Activated CD8-positive, alpha-beta T cell treated with anti-CD3 and anti-CD28 coated beads, Interleukin-2, amount 10 ng/mL, durations not matched to agents 7 days and 5 days (primary cell): ENCODE data around the gene ECI2. TPM values are rescaled to one million over a fixed set of nuclear protein-coding genes. Genes with fewer than 3 reads are reported as not detected.
"Not testable (repeated sequence)": the region's sequence is repeated elsewhere in the genome, so short reads cannot be mapped to it uniquely, and the experiment has no call there.

Experiments used
- ATAC-seq: fragments of 150-1000 bp; cut with Tn5 transposase; one replicate; pipeline ENCODE4 v1.10.0; 2021; ENCODE audit warnings: moderate library complexity
- CTCF ChIA-PET: fragments of 350-600 bp; sonication (Branson Sonifier 250); formaldehyde crosslinking; loops from one replicate; lab custom pipeline; 2021; ENCODE audit warnings: antibody characterized with exemption; lab: Charles Lee
- POLR2A ChIA-PET: fragments of 350-600 bp; sonication (Branson Sonifier 250); formaldehyde crosslinking; loops from one replicate; lab custom pipeline; 2021; ENCODE audit warnings: antibody characterized with exemption; lab: Charles Lee
- DNase-seq: peaks from one replicate; pipeline ENCODE4 v3.0.0-alpha.2; 2020
- H3K27ac Mint-ChIP-seq: one replicate; pipeline ENCODE4 v1.8.0; 2021; ENCODE audit warnings: mild to moderate bottlenecking, mixed read lengths
- H3K27me3 Mint-ChIP-seq: one replicate; pipeline ENCODE4 v1.8.0; 2021; ENCODE audit warnings: low read depth, mixed read lengths
- H3K36me3 Mint-ChIP-seq: one replicate; pipeline ENCODE4 v1.8.0; 2021; ENCODE audit warnings: low read depth, mixed read lengths
- H3K4me1 Mint-ChIP-seq: one replicate; pipeline ENCODE4 v1.8.0; 2021; ENCODE audit warnings: low read depth, mixed read lengths
- H3K4me3 Mint-ChIP-seq: one replicate; pipeline ENCODE4 v1.8.0; 2021; ENCODE audit warnings: mild to moderate bottlenecking, mixed read lengths
- H3K9me3 Mint-ChIP-seq: one replicate; pipeline ENCODE4 v1.8.0; 2022; ENCODE audit warnings: mixed read lengths; ENCODE audit not compliant: insufficient read depth
- total RNA-seq, 2 experiments: library from RNA; stranded (reverse); gene quantifications; one replicate each; pipeline ENCODE4 v1.2.3, GENCODE V29; 2021

ECI2 gene
- total RNA-seq, 2 experiments from 2014 or later = 41.1 to 42.0 TPM

DNA sequence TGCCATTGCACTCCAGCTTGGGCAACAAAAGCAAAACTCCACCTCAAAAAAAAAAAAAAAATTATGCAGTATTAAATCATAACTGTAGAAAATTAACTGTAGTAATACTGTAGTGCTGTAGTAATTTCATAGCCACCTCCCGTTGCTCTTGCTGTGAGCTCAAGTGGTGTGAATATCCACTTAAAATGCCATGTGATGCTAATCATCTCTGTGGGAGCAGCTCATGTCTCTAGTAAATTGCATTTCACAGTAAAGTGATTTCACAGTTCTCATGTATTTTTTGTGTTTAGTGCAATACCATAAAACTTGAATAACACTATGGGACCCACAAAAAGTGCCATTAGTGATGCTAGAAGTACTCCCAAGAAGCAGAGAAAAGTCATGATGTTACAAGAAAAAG, 42.1 kb downstream of the ECI2 start:
- Mint-ChIP-seq H3K4me1 (no peaks in the 10 kb centered on the region), H3K4me3 (no peak overlapping the region), H3K27ac (no peak overlapping the region), H3K36me3 (no peaks in the 10 kb centered on the region), H3K27me3 (peaks cover 2% of the 10 kb centered on the region), H3K9me3 (no peaks in the 10 kb centered on the region)
- no peak for DNase-seq
- ChIA-PET POLR2A (no interaction called here), CTCF (no interaction called here)
- ATAC-seq = no peak

DNA sequence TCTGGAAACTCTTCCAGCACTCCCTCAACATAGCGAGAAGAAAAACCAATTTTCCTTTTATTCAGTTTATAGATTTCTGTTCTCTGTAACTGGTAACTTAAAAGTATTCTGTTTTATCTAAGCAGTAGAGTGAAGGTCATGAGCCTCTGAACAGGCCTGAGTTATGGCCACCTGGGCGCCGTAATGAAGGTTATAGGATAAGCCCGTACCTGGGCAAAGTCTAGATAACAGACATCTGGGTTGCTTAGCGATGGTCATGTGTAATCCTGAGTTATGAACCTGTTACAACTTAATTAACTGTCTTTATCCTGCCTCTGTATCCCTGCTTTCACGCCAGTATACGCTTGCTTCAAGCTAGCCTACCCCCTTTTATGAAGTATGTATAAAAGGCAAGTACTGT, 43.4 kb downstream of the ECI2 start:
- ATAC-seq (no peak), DNase-seq (no peak)
- H3K4me3 Mint-ChIP-seq = no peak overlapping the region
- H3K27me3 Mint-ChIP-seq = peaks cover 2% of the 10 kb centered on the region
- ChIA-PET CTCF (no interaction called here), POLR2A (no interaction called here)
- H3K9me3 Mint-ChIP-seq = no peaks in the 10 kb centered on the region
- no peaks in the 10 kb centered on the region for H3K4me1 Mint-ChIP-seq
- no peak overlapping the region for H3K27ac Mint-ChIP-seq
- no peaks in the 10 kb centered on the region for H3K36me3 Mint-ChIP-seq

DNA sequence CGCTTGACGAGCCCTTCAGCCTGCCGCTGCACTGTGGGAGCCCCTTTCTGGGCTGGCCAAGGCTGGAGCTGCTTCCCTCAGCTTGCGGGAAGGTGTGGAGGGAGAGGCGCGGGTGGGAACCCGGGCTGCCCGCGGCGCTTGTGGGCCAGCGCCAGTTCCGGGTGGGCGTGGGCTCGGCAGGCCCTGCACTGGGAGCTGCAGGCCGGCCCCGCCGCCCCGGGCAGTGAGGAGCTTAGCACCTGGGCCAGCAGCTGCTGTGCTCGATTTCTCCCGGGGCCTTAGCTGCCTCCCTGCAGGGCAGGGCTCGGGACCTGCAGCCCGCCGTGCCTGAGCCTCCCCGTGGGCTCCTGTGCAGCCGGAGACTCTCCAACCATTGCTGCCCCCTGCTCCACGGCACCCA, 45.3 kb downstream of the ECI2 start:
- DNase-seq, H3K4me1 Mint-ChIP-seq, POLR2A ChIA-PET, H3K36me3 Mint-ChIP-seq, H3K9me3 Mint-ChIP-seq, H3K4me3 Mint-ChIP-seq, H3K27ac Mint-ChIP-seq, H3K27me3 Mint-ChIP-seq, ATAC-seq: not testable (repeated sequence)
- CTCF ChIA-PET = interaction anchor here (1.3 kb wide), 1 partner anchor 31 kb away, joined by 4 read pairs; no protein-coding TSS in a partner anchor

DNA sequence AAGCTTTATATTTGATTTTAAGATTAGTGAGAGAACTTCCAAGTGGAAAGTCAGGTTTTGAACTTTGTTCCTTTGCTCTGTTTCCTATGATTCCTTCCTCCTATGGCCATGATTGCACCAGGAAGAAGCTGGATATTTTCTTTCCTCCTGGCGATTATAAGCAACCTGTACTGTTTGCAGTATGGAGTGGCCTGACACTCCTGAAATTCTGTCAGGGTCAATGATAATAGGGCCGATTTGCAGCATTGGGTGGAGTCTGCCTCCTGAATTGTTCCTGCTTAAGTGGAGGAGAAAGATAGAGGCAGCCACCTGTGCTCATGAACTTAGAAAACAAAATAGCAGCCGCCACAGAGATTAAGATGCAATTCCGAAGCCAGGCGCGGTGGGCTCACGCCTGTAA, 46.7 kb downstream of the ECI2 start:
- no peak overlapping the region for H3K27ac Mint-ChIP-seq
- POLR2A ChIA-PET = no interaction called here
- no peak overlapping the region for H3K4me3 Mint-ChIP-seq
- no peaks in the 10 kb centered on the region for H3K4me1 Mint-ChIP-seq
- ATAC-seq (no peak), DNase-seq (no peak)
- no peaks in the 10 kb centered on the region for H3K9me3 Mint-ChIP-seq
- CTCF ChIA-PET = no interaction called here
- no peaks in the 10 kb centered on the region for H3K27me3 Mint-ChIP-seq
- no peaks in the 10 kb centered on the region for H3K36me3 Mint-ChIP-seq

DNA sequence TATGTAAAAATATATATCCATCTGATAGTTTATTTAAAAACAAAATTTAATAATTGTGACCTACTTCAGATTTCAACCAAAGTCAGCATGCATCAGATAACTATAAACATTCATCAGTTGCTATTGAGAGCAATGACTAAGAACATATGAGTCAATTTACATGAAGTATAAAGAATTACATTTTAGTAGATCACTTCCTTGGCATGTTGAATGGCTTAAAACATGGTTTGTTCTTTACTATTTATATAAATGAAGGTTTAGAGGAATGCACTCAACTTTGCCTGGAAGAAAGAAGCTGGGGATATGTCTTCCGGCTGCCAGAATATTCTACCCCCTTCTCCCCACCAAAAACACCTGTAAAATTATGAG, 50.1 kb downstream of the ECI2 start:
- H3K36me3 Mint-ChIP-seq = no peaks in the 10 kb centered on the region
- peaks cover 2% of the 10 kb centered on the region for H3K27me3 Mint-ChIP-seq
- POLR2A ChIA-PET = no interaction called here
- H3K4me3 Mint-ChIP-seq = no peak overlapping the region
- DNase-seq (no peak), ATAC-seq (no peak)
- H3K27ac Mint-ChIP-seq = no peak overlapping the region
- H3K4me1 Mint-ChIP-seq = no peaks in the 10 kb centered on the region
- CTCF ChIA-PET = no interaction called here
- H3K9me3 Mint-ChIP-seq = no peaks in the 10 kb centered on the region

DNA sequence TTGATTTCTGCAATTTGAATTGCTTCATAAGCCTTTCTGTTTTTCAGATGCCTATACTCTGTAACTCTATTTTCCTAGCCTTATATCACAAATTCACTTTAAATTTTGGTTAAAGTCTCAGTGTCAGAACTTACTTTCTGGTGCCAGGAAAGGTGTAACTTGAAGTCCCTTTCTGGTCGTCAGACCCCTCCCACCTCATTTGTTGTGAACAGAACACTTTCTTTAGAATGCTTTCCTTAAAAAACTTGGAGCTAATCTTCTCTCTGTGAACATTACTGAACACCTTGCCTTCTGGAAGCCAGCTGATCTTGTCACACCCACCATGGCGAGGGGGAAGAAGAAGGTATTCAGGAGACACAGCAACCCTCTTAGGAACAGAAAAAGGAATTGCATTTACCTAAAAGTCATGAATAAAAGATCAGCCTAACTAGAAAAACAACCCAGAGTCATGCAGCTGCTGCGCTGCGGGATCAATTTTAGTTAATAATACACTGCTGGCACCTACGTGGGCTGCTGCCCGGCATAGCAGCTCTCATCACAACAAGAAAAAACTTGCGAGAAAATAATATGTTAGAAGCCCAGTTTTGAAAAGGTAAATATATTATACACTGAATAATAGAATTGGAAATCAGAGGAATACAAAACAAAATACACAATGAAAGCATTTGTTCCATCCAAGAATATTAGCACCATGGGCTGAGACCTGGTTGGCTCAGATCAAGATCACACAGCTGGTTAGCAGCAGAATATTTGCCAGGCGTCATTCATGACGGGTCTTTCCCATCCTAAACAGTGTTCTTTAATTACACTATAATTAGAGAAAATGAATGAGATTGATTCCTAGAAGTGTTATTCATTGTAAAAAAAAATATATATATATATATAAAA, 50.7 kb downstream of the ECI2 start:
- ATAC-seq (no peak), DNase-seq (no peak)
- H3K36me3 Mint-ChIP-seq = no peaks in the 10 kb centered on the region
- CTCF ChIA-PET = no interaction called here
- no peaks in the 10 kb centered on the region for H3K4me1 Mint-ChIP-seq
- POLR2A ChIA-PET = no interaction called here
- H3K9me3 Mint-ChIP-seq = no peaks in the 10 kb centered on the region
- H3K27me3 Mint-ChIP-seq = peaks cover 4% of the 10 kb centered on the region
- no peak overlapping the region for H3K27ac Mint-ChIP-seq
- H3K4me3 Mint-ChIP-seq = no peak overlapping the region

DNA sequence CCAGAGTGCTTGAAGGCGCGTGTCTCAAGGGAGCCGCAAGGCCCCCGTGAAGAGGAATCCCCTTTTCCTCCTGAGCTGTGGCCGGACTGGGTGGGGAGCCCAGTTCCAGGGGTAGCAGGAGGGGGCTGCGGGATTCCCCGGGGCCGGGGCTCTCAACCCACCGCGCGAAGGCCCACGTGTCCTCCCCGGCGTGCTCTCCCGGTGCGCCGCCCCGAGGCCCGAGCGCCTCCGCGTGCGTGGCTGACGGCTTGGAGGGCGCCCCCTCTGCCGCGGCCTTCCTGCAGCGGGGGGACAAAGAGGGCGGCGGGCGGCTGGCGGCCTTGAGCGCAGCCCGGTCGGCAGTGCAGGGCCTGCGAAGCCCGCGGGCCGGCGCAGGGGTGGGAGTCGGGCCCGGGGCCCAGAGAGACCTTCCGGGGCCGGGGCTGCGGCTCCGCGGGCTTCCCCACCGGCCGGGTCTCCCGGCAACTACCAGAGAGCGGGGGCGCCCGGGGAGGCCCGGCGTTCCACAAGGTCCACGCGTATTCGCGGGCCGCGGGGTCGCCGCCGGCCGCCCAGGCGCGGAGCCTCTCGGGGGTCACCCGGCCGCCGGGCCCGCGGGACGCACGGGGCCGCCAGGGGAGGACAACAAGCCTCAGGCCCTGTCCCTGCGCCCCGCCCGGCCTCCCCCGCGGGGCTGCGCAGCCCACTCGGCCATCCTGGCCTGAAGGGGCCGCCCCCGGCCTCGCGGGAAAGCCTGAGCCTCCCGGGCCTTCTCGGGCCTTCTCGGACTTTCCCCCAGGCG, 56.5 kb downstream of the ECI2 start, which contains the start of gene FAM217A:
FAM217A (minus strand) TSS at position 447 of the 781 bp plus-strand sequence. CDS start 1,723 bp downstream, outside the sequence.
- ChIA-PET POLR2A (no interaction called here), CTCF (no interaction called here)
- H3K27ac Mint-ChIP-seq = no peak within 1 kb of the TSS
- ATAC-seq (no peak), DNase-seq (no peak)
- H3K9me3 Mint-ChIP-seq = no peaks in the 10 kb centered on the region
- no peak within 1 kb of the TSS for H3K4me3 Mint-ChIP-seq
- H3K27me3 Mint-ChIP-seq = peaks cover 10% of the 10 kb centered on the region
- H3K4me1 Mint-ChIP-seq = no peaks in the 10 kb centered on the region
- H3K36me3 Mint-ChIP-seq = no peaks in the 10 kb centered on the region

DNA sequence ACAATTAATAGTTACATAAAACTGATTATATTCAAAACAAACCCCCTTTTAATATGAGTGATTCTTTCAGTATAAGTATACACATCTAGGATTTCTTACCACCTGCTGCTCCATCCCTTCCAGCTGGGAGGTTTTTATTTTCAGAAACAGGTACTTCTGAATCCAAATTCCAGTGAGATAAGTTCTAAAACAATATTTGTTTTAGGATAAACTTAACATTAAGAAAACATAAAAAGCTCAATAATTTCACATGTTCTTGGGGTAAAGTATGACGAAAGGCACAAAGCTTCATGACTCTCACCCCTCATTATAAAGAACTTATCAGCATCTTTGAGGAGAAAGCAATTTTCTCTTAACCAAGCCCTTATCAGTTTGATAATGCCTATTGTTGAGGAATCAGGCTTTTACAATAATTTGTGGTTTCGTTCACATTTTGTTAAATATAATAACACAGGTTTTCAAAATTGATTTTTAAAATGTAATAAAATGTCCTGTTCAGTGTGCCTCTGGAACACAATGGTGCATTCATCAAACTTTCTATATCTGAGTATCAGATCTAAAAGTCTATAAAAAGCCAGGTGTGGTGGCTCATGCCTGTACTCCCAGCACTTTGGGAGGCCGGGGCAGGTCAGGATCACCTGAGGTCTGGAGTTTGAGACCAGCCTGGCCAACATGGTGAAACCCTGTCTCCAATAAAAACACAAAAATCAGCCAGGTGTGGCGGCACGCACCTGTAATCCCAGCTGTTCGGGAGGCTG, 60.7 kb downstream of the ECI2 start:
- ChIA-PET POLR2A (no interaction called here), CTCF (no interaction called here)
- Mint-ChIP-seq H3K27ac (no peak overlapping the region), H3K27me3 (peaks cover 8% of the 10 kb centered on the region), H3K4me3 (no peak overlapping the region), H3K36me3 (no peaks in the 10 kb centered on the region), H3K9me3 (no peaks in the 10 kb centered on the region), H3K4me1 (no peaks in the 10 kb centered on the region)
- no peak for ATAC-seq
- no peak for DNase-seq

DNA sequence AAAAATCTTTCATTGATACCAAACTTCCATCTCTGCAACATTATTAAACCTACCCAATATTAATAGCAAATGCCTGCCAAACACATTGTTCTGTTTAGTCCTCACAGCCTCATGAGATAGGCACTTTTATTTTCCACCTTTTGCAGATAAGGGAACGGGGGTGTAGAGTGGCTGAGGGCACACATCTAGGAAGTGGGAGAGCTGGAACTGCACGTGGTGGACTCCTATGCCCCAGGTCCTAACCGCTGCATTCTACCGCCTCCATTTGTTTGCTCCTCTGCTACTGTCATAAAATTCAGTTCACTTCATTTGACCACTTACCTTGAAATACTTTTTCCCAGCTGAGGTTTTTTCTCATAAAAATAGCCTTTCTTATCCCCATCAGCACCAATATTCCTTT, 64.0 kb downstream of the ECI2 start:
- Mint-ChIP-seq H3K9me3 (no peaks in the 10 kb centered on the region), H3K4me1 (no peaks in the 10 kb centered on the region), H3K4me3 (no peak overlapping the region), H3K27me3 (peaks cover 9% of the 10 kb centered on the region), H3K36me3 (no peaks in the 10 kb centered on the region), H3K27ac (no peak overlapping the region)
- no peak for DNase-seq
- no peak for ATAC-seq
- POLR2A ChIA-PET = no interaction called here
- CTCF ChIA-PET = interaction anchor here (0.7 kb wide), 1 partner anchor 16 kb away, joined by 3 read pairs; no protein-coding TSS in a partner anchor

DNA sequence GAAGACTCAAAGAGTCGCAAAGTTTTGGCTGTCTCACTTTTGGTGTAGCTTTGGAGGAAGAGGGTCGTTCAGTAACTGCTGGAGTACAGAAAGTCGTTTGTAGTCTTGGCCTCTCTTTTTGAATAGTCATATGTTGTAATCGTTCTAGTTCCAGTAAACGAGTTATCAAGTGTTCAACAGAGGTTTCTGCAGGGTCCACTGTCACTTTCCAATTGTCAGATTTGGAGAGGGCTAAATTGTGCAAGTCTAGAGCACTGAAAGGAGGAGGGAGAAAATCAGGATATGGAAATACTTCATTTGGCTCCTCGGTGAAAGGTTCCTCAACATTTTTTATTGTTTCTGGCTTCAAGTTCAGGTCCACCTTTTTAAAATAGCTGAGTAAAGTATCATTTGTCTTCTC, 66.2 kb downstream of the ECI2 start:
- no peak overlapping the region for H3K4me3 Mint-ChIP-seq
- H3K9me3 Mint-ChIP-seq = no peaks in the 10 kb centered on the region
- peaks cover 20% of the 10 kb centered on the region for H3K36me3 Mint-ChIP-seq
- DNase-seq (no peak), ATAC-seq (no peak)
- no peak overlapping the region for H3K27ac Mint-ChIP-seq
- ChIA-PET POLR2A (interaction anchor here (1.1 kb wide), 1 partner anchor 166 kb away, joined by 3 read pairs; no protein-coding TSS in a partner anchor), CTCF (no interaction called here)
- no peaks in the 10 kb centered on the region for H3K4me1 Mint-ChIP-seq
- H3K27me3 Mint-ChIP-seq = peaks cover 9% of the 10 kb centered on the region

DNA sequence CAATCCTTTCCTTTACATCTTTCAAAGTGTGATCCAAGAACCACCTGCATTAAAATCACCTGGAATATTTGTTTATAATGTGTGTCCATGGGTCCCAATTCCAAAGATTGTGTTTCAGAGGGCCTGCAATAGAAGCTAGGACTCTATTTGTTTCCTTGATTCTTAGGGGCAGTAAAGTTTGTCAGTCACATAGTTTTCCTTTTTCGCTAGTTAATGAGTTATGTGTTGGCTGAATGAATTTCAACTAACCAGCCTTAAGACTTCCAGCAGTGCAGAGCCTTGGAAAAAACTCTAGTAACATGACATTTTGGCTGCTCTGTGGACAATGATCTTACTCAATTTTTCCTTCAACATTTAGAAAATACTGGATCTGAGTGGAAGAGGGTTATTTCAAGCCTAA, 67.7 kb downstream of the ECI2 start:
- Mint-ChIP-seq H3K27ac (no peak overlapping the region), H3K9me3 (no peaks in the 10 kb centered on the region), H3K4me1 (no peaks in the 10 kb centered on the region), H3K27me3 (peaks cover 7% of the 10 kb centered on the region), H3K36me3 (peaks cover 33% of the 10 kb centered on the region), H3K4me3 (no peak overlapping the region)
- POLR2A ChIA-PET = no interaction called here
- no peak for DNase-seq
- CTCF ChIA-PET = interaction anchor here (1.1 kb wide), 1 partner anchor 89 kb away, joined by 3 read pairs; no protein-coding TSS in a partner anchor
- no peak for ATAC-seq
